Peyer's patch (tissue), 4 donors: ENCODE results near the gene CCM2. TPM values are rescaled to one million over a fixed set of nuclear protein-coding genes. Genes with fewer than 3 reads are reported as not detected.

Experiments used
- DNase-seq, 3 donors: peaks; one replicate each; pipeline ENCODE4 v3.0.0-alpha.2; 2017 to 2019
- H3K27ac ChIP-seq, 4 donors: fragments of 200-600 bp; sonication (generic); one replicate each; pipeline ENCODE4 v1.5.1; 2016 to 2019
- H3K27me3 ChIP-seq, 2 donors: fragments of 200-600 bp; sonication (generic); one replicate each; pipeline ENCODE4 v1.5.1; 2019
- H3K36me3 ChIP-seq, 3 donors: fragments of 200-600 bp; sonication (generic); one replicate each; pipeline ENCODE4 v1.5.1; 2016 to 2019
- H3K4me1 ChIP-seq, 4 donors: fragments of 200-600 bp; sonication (generic); one replicate each; pipeline ENCODE4 v1.5.1; 2016 to 2019
- H3K4me3 ChIP-seq, 4 donors: fragments of 200-600 bp; sonication (generic); 1 replicate in 3 of 4; 2 replicates in 1 of 4; pipeline ENCODE4 v1.5.1; 2016 to 2019; ENCODE audit warnings: mild to moderate bottlenecking in 1 of 4
- H3K9me3 ChIP-seq, 4 donors: fragments of 200-600 bp; sonication (generic); one replicate each; pipeline ENCODE4 v1.5.1; 2016 to 2019; ENCODE audit warnings: mild to moderate bottlenecking in 1 of 4
- CTCF ChIP-seq, 6 experiments: fragments of 450-650 bp in 4 of 6; fragments of 200-600 bp in 2 of 6; sonication (generic) in 1 of 6; IDR thresholded peaks; one replicate each; pipeline ENCODE4 v1.5.1; 2017 to 2019; ENCODE audit warnings: antibody characterized with exemption in 6 of 6, mild to moderate bottlenecking in 3 of 6, moderate library complexity in 1 of 6
- POLR2A ChIP-seq, 2 donors: fragments of 450-650 bp; IDR thresholded peaks; one replicate each; pipeline ENCODE4 v1.5.1; 2017; ENCODE audit warnings: antibody characterized with exemption in 2 of 2, mild to moderate bottlenecking in 2 of 2, moderate library complexity in 2 of 2
- total RNA-seq, 4 donors: library from RNA; depleted of rRNA; stranded (reverse); fragments of >200 nt; gene quantifications; one replicate each; pipeline ENCODE4 v1.1.0, GENCODE V29; 2016

CCM2 gene
- total RNA-seq, 4 donors from 2014 or later: 23.3 to 49.5 (median 32.5) TPM

DNA sequence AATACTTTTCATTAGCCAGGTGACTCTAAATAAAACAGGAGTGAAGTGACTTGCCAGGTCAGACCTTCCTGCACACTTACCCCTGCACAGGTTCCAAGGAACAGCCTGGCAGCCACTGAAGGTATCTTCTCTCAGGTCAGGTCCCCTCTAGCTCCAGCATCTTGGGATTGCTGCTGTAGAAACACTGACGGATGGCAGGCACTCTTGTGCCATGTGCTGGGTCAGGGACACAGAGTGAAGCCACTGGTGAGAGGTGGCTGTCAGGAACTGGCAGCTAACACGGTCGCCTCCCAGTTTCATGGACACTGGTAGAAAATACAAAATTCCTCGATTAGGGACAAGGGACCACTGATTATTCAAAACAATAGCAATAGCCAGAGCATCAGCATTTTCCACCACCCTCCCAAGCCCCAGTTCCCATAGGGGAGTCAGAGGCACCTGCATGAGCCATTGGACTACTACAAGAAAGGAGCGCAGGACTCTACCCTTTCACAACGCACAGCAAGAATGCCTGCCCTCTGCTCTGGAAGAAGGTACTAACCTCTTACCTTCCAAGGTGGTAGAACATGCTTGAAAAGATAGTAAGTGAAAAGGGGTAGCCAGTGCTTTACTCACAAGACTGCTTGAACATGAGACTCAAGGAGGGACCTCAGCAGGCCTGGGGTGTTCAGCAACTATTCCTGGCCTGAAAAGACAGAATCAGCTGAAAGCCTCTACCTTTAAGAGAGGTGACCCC is 16.1 kb upstream of the CCM2 start:
- Histone ChIP-seq H3K27me3 (no peaks in the 10 kb centered on the region), H3K4me1 (peaks cover 0 to 24% (median 15%) of the 10 kb centered on the region in 4 donors), H3K9me3 (no peaks in the 10 kb centered on the region), H3K36me3 (peaks cover 0 to 23% (median 0%) of the 10 kb centered on the region in 3 donors), H3K27ac (peak overlapping the region in 1 of 4 donors; percentile 1), H3K4me3 (no peak overlapping the region)
- no peak for DNase-seq
- TF ChIP-seq POLR2A (IDR thresholded peaks at IDR 0.05) (no peak), CTCF (IDR thresholded peaks at IDR 0.05) (no peak)

DNA sequence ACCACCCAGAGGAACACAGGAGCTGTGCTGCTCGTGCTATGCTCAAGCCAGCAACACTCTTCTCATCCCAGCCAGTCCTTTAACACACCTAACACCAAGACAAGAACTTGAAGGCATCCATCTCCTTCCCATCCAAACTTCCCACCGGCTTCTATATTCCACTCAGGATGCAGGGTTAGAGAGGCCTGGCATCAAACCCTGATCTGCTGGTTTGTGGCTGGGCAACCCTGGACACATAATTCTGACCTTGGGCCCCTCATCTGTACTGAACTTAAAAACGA is 15.6 kb upstream of the CCM2 start:
- Histone ChIP-seq H3K27me3 (no peaks in the 10 kb centered on the region), H3K9me3 (no peaks in the 10 kb centered on the region), H3K36me3 (peaks cover 0 to 23% (median 0%) of the 10 kb centered on the region in 3 donors), H3K4me3 (no peak overlapping the region), H3K4me1 (peaks cover 0 to 19% (median 13%) of the 10 kb centered on the region in 4 donors), H3K27ac (peak overlapping the region in 1 of 4 donors; percentile 1)
- TF ChIP-seq CTCF (IDR thresholded peaks at IDR 0.05) (no peak), POLR2A (IDR thresholded peaks at IDR 0.05) (no peak)
- no peak for DNase-seq

- Histone ChIP-seq H3K27ac (peak overlapping the region; percentile 86 to 91 (median 87)), H3K9me3 (no peaks in the 10 kb centered on the region), H3K36me3 (peaks cover 0 to 23% (median 0%) of the 10 kb centered on the region in 3 donors), H3K27me3 (no peaks in the 10 kb centered on the region), H3K4me1 (peaks cover 0 to 13% (median 7%) of the 10 kb centered on the region in 4 donors), H3K4me3 (peak overlapping the region in 3 of 4 donors; percentile 53 to 65 (median 55))
- no peak for TF ChIP-seq CTCF (IDR thresholded peaks at IDR 0.05)
- no peak for TF ChIP-seq POLR2A (IDR thresholded peaks at IDR 0.05)
- DNase-seq: no peak
Observed at GRCh38 chr7:44985033-44985695, 14.8 kb upstream of the CCM2 start.

DNA sequence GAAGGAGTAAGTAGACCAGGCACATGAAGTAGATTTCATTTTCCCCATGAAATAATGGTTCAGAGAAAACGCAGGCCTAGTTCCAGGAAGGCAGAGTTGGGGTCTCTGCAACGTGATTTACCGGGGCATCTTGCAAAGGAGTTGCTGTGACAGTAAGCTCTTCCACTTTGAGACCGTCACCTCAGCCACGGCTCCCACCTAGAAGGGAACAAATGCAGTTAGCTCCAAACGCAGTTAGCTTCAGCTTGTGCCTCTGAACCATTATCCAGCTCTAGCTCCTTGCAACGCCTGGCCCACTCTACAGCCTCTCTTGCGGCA is 14.1 kb upstream of the CCM2 start:
- peak in 1 of 3 donors; percentile 67 for DNase-seq
- H3K36me3 ChIP-seq: peaks cover 0 to 23% (median 0%) of the 10 kb centered on the region in 3 donors
- no peaks in the 10 kb centered on the region for H3K27me3 ChIP-seq
- peak overlapping the region; percentile 86 to 91 (median 87) for H3K27ac ChIP-seq
- TF ChIP-seq CTCF (IDR thresholded peaks at IDR 0.05) (no peak), POLR2A (IDR thresholded peaks at IDR 0.05) (no peak)
- no peaks in the 10 kb centered on the region for H3K9me3 ChIP-seq
- peaks cover 0 to 13% (median 5%) of the 10 kb centered on the region in 4 donors for H3K4me1 ChIP-seq
- H3K4me3 ChIP-seq: peak overlapping the region; percentile 45 to 65 (median 54)

GRCh38 chr7:44986218-44987053 is 13.6 kb upstream of the CCM2 start:
- TF ChIP-seq CTCF (IDR thresholded peaks at IDR 0.05) (no peak), POLR2A (IDR thresholded peaks at IDR 0.05) (peak; percentile 90 to 94)
- Histone ChIP-seq H3K4me3 (peak overlapping the region; percentile 45 to 65 (median 54)), H3K27ac (peak overlapping the region; percentile 86 to 91 (median 87)), H3K36me3 (peaks cover 0 to 23% (median 0%) of the 10 kb centered on the region in 3 donors), H3K27me3 (no peaks in the 10 kb centered on the region), H3K9me3 (no peaks in the 10 kb centered on the region), H3K4me1 (peaks cover 0 to 8% (median 3%) of the 10 kb centered on the region in 4 donors)
- DNase-seq: peak; percentile 93 to 98 (median 97)
